Suprapubic skin (tissue), 3 donors: ENCODE results near the gene ABCC8.

Experiments
- POLR2A ChIP-seq, 2 donors: fragments of 450-650 bp; IDR thresholded peaks; one replicate each; pipeline ENCODE4 v1.6.1; 2017; ENCODE audit warnings: antibody characterized with exemption in 2 of 2, mild to moderate bottlenecking in 2 of 2, moderate library complexity in 2 of 2
- TF ChIP-seq, protein P1 (sequence below), 2 donors: fragments of 200-600 bp in 1 of 2; fragments of 450-650 bp in 1 of 2; sonication (generic) in 1 of 2; IDR thresholded peaks; one replicate each; pipeline ENCODE4 v1.5.1; 2016 to 2019; ENCODE audit warnings: antibody characterized with exemption in 2 of 2, mild to moderate bottlenecking in 1 of 2, moderate library complexity in 1 of 2

- TF ChIP-seq, protein P1, sequence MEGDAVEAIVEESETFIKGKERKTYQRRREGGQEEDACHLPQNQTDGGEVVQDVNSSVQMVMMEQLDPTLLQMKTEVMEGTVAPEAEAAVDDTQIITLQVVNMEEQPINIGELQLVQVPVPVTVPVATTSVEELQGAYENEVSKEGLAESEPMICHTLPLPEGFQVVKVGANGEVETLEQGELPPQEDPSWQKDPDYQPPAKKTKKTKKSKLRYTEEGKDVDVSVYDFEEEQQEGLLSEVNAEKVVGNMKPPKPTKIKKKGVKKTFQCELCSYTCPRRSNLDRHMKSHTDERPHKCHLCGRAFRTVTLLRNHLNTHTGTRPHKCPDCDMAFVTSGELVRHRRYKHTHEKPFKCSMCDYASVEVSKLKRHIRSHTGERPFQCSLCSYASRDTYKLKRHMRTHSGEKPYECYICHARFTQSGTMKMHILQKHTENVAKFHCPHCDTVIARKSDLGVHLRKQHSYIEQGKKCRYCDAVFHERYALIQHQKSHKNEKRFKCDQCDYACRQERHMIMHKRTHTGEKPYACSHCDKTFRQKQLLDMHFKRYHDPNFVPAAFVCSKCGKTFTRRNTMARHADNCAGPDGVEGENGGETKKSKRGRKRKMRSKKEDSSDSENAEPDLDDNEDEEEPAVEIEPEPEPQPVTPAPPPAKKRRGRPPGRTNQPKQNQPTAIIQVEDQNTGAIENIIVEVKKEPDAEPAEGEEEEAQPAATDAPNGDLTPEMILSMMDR (IDR thresholded peaks at IDR 0.05) = no peak
- TF ChIP-seq POLR2A (IDR thresholded peaks at IDR 0.05) = no peak
Observed at GRCh38 chr11:17375547-17375946, 101.1 kb downstream of the ABCC8 start.
